ENCODE measurements around the gene ELK4.

The ELK4 gene

GRCh38 chr1:205584732-205585131 is 47.1 kb downstream of the ELK4 start:
- TF ChIP-seq ZFX (IDR thresholded peaks at IDR 0.05): no peak
- TF ChIP-seq, protein P1, sequence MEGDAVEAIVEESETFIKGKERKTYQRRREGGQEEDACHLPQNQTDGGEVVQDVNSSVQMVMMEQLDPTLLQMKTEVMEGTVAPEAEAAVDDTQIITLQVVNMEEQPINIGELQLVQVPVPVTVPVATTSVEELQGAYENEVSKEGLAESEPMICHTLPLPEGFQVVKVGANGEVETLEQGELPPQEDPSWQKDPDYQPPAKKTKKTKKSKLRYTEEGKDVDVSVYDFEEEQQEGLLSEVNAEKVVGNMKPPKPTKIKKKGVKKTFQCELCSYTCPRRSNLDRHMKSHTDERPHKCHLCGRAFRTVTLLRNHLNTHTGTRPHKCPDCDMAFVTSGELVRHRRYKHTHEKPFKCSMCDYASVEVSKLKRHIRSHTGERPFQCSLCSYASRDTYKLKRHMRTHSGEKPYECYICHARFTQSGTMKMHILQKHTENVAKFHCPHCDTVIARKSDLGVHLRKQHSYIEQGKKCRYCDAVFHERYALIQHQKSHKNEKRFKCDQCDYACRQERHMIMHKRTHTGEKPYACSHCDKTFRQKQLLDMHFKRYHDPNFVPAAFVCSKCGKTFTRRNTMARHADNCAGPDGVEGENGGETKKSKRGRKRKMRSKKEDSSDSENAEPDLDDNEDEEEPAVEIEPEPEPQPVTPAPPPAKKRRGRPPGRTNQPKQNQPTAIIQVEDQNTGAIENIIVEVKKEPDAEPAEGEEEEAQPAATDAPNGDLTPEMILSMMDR (conservative IDR thresholded peaks at IDR 0.05): peak; percentile 61
- no peak overlapping the region for H3K27ac ChIP-seq

GRCh38 chr1:205583461-205584130 is 48.2 kb downstream of the ELK4 start:
- TF ChIP-seq, protein P1 (conservative IDR thresholded peaks at IDR 0.05): no peak
- TF ChIP-seq ZFX (IDR thresholded peaks at IDR 0.05): no peak
- no peak overlapping the region for H3K27ac ChIP-seq

GRCh38 chr1:205582471-205583291 is 49.1 kb downstream of the ELK4 start:
- no peak overlapping the region; the same call in 1 of the 2 replicates for H3K27ac ChIP-seq
- TF ChIP-seq, protein P1 (conservative IDR thresholded peaks at IDR 0.05): no peak
- no peak for TF ChIP-seq ZFX (IDR thresholded peaks at IDR 0.05)

DNA sequence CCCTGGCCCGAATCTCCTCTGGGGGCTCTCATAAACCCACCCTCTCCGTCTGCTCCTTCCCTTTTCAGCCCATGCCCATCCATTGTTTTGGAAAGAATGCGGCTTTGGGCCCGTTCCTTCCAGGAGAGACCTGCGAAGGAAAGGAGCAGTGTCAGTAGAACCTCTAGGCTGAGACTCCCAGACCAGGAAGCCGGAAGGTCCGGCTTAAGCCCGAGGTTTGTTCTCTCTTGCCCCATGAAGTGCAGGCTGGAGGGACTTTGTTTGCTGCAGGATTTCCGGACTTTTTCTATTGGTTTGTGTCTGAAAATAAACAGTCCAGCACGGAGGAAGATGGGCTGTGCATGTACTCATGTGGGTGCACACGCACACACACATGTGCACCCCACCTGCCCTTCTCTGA is 49.8 kb downstream of the ELK4 start:
- TF ChIP-seq, protein P1 (conservative IDR thresholded peaks at IDR 0.05): no peak
- no peak for TF ChIP-seq ZFX (IDR thresholded peaks at IDR 0.05)
- no peak overlapping the region for H3K27ac ChIP-seq

DNA sequence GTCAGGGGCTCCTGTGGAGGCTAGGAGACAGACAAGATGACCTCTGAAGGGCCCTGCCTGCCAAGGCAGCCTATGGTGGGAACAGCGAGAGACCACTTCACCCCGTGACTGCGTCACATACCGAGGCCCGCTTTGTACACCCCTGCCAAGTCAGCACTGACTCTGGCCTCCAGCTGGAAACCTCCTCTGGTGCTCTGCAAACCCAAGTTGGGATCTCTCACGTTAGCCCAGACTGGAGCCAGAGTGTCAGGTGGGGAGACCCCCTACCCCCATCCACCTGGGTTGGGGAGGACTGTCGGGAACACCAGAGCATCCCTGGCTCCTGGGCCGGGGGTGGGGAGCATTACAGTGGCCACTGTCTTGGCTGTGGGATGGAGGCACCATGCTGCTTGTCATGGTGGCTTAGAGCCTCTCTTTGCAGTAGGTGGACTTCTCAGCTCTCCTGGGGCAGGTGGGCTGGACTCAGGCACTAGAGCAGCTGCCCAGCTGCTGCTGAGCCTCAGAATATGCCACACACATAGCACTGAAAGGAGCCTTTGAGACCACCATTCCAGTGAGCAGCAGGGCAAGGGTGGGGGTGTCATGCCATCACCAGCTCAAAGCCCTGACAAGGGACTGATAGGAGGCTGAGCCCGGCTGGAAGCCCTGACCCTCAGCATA is 50.4 kb downstream of the ELK4 start:
- H3K27ac ChIP-seq: no peak overlapping the region
- TF ChIP-seq ZFX (IDR thresholded peaks at IDR 0.05): no peak
- TF ChIP-seq, protein P1 (conservative IDR thresholded peaks at IDR 0.05): no peak

DNA sequence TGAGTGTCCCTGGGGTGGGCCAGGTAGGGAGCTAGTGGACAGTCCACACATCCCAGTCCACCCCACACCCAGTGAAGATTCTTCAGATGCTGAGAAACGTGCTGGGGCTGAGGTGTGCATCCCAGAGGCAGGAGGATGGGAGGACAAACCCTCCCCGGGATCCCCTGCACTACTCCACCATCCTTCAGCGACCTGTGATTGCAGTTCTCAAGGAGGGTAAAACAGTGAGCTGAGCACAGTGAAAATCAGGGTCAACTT is 51.0 kb downstream of the ELK4 start:
- H3K27ac ChIP-seq: no peak overlapping the region; the same call in 1 of the 2 replicates
- TF ChIP-seq, protein P1 (conservative IDR thresholded peaks at IDR 0.05): no peak
- TF ChIP-seq ZFX (IDR thresholded peaks at IDR 0.05): no peak
